ENCODE results near the gene PLSCR2. TPM values are rescaled to one million over a fixed set of nuclear protein-coding genes. Genes with fewer than 3 reads are reported as not detected.
"Not testable (repeated sequence)": the region's sequence is repeated elsewhere in the genome, so short reads cannot be mapped to it uniquely, and the experiment has no call there.

Gene PLSCR2
- total RNA-seq, 2 experiments from 2014 or later, result not detected

DNA sequence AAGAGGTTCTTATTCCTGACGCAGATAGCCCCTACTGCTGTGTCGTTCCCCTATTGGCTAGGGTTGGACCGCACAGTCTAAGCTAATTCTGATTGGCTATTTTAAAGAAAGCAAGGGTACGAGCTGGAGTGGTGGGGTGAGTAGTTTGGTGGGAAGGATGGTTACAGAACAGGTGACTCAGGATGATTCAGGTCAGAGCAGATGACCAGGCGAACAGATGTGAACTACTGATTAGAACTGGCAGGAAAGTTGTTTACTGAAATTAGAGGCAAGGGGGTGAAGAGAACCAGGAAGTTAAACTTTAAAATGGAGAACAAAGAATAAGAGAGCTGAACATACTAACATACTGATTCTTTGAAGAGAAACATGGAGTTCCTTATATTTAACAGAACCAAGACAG is 56.6 kb downstream of the PLSCR2 start:
- H3K27me3 Mint-ChIP-seq, H3K36me3 Mint-ChIP-seq, DNase-seq, H3K4me1 Mint-ChIP-seq, H3K27ac Mint-ChIP-seq, H3K4me3 Mint-ChIP-seq: not testable (repeated sequence)
- peaks cover 13% of the 10 kb centered on the region for H3K9me3 Mint-ChIP-seq

DNA sequence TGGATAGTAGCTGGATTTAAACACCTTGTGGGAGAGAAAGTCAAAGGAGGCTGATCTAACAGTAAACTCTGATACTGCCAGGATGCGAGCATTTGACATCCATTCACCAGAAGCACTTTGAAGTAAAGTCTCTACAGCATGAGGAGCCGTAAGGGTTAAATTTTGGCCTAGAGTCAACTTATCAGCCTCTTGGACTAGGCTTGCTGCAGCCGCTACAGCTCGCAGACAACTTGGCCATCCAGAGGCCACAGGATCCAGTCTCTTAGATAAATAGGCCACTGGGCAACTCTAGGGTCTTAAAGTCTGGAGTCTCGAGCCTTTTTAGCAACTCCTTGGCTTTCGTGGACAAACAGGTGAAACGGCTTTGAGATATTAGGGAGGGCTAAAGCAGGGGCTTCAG is 61.4 kb downstream of the PLSCR2 start:
- no peak for DNase-seq
- H3K4me3 Mint-ChIP-seq, result no peak overlapping the region
- H3K36me3 Mint-ChIP-seq, result no peaks in the 10 kb centered on the region
- H3K27ac Mint-ChIP-seq, result no peak overlapping the region
- no peaks in the 10 kb centered on the region for H3K27me3 Mint-ChIP-seq
- peaks cover 13% of the 10 kb centered on the region for H3K9me3 Mint-ChIP-seq
- H3K4me1 Mint-ChIP-seq, result no peaks in the 10 kb centered on the region

DNA sequence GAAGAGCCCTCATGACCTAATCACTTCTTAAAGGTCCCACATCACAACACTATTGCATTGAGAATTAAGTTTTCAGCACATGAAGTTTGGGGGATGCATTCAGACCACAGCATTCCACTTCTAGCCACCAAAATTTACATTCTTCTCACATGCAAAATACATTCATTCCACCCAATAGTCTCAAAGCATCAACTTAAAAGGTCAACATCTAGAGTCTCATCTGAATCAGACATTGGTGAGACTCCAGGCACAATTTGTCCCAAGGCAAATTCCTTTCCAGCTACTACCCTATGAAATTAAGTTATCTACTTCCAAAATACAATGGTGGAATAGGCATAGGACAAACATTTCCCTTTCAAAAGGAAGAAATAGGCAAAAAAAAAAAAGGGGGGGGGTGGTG is 64.9 kb downstream of the PLSCR2 start:
- DNase-seq, result no peak
- no peaks in the 10 kb centered on the region for H3K9me3 Mint-ChIP-seq
- no peaks in the 10 kb centered on the region for H3K36me3 Mint-ChIP-seq
- H3K4me3 Mint-ChIP-seq, result no peak overlapping the region
- no peaks in the 10 kb centered on the region for H3K4me1 Mint-ChIP-seq
- H3K27ac Mint-ChIP-seq, result no peak overlapping the region
- no peaks in the 10 kb centered on the region for H3K27me3 Mint-ChIP-seq

DNA sequence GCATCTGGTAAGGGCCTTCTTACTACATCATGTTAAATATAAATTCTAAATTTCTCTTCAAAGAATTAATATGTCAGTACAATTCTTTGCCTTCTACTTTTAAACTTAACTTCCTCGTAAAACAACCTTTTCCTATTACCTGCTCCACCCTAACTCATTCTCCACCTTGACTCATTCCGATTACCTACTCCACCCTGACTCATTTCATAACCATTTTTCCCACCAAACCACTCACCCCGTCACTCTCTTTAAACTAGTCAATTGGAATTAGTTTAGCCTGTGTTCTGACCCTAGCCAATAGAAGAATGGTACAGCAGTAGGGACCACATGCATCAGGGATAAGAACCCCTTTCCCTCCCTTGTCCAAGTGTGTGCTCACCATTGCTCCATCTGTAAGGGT is 65.6 kb downstream of the PLSCR2 start:
- Mint-ChIP-seq H3K4me3 (no peak overlapping the region), H3K9me3 (no peaks in the 10 kb centered on the region), H3K27ac (no peak overlapping the region), H3K27me3 (no peaks in the 10 kb centered on the region), H3K36me3 (no peaks in the 10 kb centered on the region), H3K4me1 (no peaks in the 10 kb centered on the region)
- no peak for DNase-seq

DNA sequence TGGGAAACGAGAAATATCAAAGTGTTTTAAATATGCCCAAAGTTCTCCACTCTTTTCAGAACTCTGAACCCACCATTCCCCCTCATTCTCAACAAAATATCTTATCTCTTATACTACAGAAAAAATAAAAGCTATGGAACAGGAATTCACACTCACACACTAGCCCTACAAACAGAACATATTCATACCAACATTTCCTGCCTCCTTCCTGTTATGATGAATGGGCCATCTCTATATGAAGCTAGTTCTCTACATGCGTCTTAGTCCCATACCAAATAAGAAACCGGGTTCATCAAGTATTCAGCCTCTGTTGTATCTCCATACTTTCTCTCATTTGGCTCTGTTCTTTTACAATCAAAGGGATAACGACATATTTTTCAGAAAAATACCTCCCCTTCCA is 72.6 kb downstream of the PLSCR2 start:
- H3K9me3 Mint-ChIP-seq, result no peaks in the 10 kb centered on the region
- no peak for DNase-seq
- H3K4me3 Mint-ChIP-seq, result no peak overlapping the region
- no peaks in the 10 kb centered on the region for H3K4me1 Mint-ChIP-seq
- no peak overlapping the region for H3K27ac Mint-ChIP-seq
- H3K36me3 Mint-ChIP-seq, result no peaks in the 10 kb centered on the region
- H3K27me3 Mint-ChIP-seq, result no peaks in the 10 kb centered on the region

DNA sequence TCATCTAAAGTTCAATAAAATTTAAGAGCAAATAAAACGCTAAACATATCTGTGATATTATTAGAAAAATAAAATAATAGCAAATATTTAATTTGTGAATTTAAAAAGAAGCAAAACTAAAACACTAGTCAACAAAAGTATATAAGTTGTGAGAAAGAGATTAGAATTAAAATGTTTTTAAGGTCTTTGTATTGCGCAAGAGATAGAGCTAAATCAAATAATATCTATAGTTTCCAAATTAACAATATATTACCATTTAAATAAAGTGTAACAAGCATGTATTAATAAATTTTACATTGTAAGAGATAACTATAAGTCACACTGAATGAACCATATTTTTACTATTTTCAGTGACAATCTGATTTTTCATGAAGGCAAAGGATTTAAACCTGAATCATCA is 74.2 kb downstream of the PLSCR2 start:
- no peak for DNase-seq
- no peaks in the 10 kb centered on the region for H3K9me3 Mint-ChIP-seq
- H3K36me3 Mint-ChIP-seq, result no peaks in the 10 kb centered on the region
- H3K27me3 Mint-ChIP-seq, result no peaks in the 10 kb centered on the region
- H3K4me1 Mint-ChIP-seq, result no peaks in the 10 kb centered on the region
- H3K4me3 Mint-ChIP-seq, result no peak overlapping the region
- no peak overlapping the region for H3K27ac Mint-ChIP-seq

DNA sequence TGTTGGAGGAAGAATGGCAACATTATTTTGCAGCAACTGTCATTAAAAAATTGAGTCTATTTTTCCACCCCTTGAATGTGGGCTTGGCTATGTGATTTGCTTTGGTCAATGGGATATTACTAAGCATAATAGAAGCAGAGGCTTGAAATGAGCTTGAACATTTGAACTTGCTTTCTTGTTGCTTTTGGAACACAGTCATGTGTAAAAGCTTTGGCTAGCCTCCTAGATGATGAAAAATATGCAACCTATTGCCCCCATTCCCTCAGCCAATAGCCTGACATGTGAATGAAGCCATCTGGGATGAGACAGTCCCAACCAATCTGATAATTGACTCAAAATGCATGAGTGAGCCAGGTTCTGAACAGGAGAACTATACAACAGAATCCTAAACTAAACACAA is 78.4 kb downstream of the PLSCR2 start:
- Mint-ChIP-seq H3K9me3 (no peaks in the 10 kb centered on the region), H3K27ac (no peak overlapping the region), H3K27me3 (peaks cover 7% of the 10 kb centered on the region), H3K36me3 (no peaks in the 10 kb centered on the region), H3K4me1 (no peaks in the 10 kb centered on the region), H3K4me3 (no peak overlapping the region)
- no peak for DNase-seq

DNA sequence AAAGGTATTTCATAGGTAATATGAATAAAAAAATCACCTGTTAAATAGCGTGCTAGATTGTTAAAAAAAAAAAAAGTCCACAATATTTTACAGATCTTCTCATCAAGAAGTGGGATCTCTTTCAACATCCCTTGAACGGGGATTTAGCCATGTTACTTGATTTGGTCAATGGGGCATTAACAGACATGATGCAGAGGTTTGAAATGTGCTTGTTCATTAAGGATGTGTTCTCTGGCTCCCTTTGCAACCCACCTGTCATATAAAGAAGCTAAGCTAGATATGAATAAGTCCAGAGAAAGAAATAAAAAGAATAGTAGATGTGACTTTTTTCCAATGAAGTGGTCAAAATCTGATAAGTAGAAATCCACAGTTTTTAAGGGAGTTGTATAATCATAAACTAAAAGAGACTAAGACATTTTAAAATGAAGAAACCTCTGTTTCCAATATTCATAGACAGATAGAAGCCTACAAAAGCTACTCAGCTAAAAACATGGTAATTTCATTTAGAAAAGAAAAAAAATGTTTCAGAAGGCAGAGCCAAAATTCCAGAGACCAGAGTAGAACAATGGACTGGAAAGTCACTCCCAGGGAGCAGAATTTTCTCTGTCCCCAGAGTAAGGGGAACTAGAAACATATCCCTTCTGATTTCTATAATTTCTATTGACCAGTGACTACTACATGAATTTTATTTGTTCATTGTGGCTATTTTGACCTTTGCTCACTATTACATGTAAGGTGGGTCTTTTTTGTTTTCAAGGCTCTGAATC is 79.2 kb downstream of the PLSCR2 start:
- H3K36me3 Mint-ChIP-seq, result no peaks in the 10 kb centered on the region
- no peaks in the 10 kb centered on the region for H3K4me1 Mint-ChIP-seq
- DNase-seq, result no peak
- no peaks in the 10 kb centered on the region for H3K9me3 Mint-ChIP-seq
- no peak overlapping the region for H3K4me3 Mint-ChIP-seq
- H3K27ac Mint-ChIP-seq, result no peak overlapping the region
- H3K27me3 Mint-ChIP-seq, result peaks cover 8% of the 10 kb centered on the region

DNA sequence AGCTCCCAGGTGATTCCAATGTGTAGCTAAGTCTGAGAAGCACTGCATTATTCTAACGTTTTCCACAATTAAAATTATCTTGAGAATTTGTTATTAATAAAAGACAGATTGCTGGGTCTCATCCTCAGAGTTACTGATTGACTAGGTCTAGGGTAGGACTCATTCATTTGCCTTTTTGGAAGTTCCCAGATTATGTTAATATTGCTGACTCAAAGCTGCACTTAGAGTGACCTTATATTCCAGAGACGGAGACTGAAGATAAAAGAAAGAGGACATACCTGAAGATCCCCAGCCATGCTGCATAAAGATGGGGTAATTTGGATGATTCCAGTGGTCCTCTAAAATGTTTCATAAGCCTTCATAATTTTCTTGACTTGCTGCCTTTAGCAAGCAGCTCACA is 81.8 kb downstream of the PLSCR2 start:
- no peaks in the 10 kb centered on the region for H3K4me1 Mint-ChIP-seq
- H3K9me3 Mint-ChIP-seq, result no peaks in the 10 kb centered on the region
- no peaks in the 10 kb centered on the region for H3K36me3 Mint-ChIP-seq
- H3K27ac Mint-ChIP-seq, result no peak overlapping the region
- no peak for DNase-seq
- peaks cover 10% of the 10 kb centered on the region for H3K27me3 Mint-ChIP-seq
- no peak overlapping the region for H3K4me3 Mint-ChIP-seq

DNA sequence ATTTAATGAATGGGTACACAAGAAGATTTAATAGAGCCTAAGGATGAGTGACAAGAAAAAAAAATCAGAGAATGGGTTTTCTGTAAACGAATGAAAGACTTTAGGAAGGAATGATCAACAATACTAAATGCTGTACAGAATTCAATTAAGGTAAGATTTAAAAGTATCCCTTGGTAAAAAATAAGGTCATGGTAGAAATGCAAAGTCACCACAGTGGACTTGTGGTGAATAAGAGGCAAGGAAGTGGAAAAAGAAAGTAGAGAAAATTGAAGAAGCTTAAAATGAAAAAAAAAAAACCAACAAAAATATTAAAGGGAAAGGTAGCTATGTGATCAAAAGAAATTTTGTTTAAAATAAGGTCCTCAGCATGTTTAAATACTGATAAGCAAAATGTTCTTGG is 82.4 kb downstream of the PLSCR2 start:
- no peaks in the 10 kb centered on the region for H3K36me3 Mint-ChIP-seq
- no peaks in the 10 kb centered on the region for H3K9me3 Mint-ChIP-seq
- H3K27me3 Mint-ChIP-seq, result peaks cover 10% of the 10 kb centered on the region
- no peak for DNase-seq
- no peak overlapping the region for H3K27ac Mint-ChIP-seq
- H3K4me3 Mint-ChIP-seq, result no peak overlapping the region
- H3K4me1 Mint-ChIP-seq, result no peaks in the 10 kb centered on the region

DNA sequence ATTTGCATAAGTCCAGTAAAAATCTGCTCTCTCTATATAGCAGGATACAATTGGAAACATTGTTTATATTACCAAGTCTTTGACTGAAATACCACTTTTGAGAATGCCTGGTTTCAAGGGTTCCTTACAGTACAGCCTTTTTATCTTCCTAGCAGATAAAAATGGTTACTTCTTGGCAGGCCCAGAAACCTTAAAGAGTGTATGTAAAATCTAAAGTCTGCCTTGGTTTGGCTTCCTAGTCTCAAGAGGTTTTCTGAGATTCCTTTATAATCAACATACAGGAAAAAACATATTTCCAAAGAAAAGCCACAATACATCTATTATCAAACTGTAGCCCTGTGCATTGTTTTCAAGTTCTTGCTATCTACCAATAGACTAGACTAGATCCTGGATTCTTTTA is 84.6 kb downstream of the PLSCR2 start:
- Mint-ChIP-seq H3K4me1 (no peaks in the 10 kb centered on the region), H3K36me3 (no peaks in the 10 kb centered on the region), H3K4me3 (no peak overlapping the region), H3K27ac (no peak overlapping the region), H3K9me3 (no peaks in the 10 kb centered on the region), H3K27me3 (peaks cover 14% of the 10 kb centered on the region)
- no peak for DNase-seq

Other genes starting within 250 kb of the PLSCR2 start
- gene PLSCR4, start 218.5 kb downstream of the PLSCR2 start, total RNA-seq, result not detected
- 10 to 100 TPM; 85.2 to 86.5 TPM for gene PLSCR1, start 75.0 kb upstream of the PLSCR2 start, total RNA-seq
- gene PLSCR5, start 135.8 kb upstream of the PLSCR2 start, total RNA-seq, result not detected

Measured in activated naive CD8-positive, alpha-beta T cell treated with anti-CD3 and anti-CD28 coated beads for 36 hours (primary cell).